Ishikawa (cell line): ENCODE data around the gene ZNF268.

Source experiments
- CEBPB ChIP-seq: IDR thresholded peaks from 2 replicates; pipeline ENCODE4 v1.6.1; 2012
- CREB1 ChIP-seq: IDR thresholded peaks from 2 replicates; pipeline ENCODE4 v1.6.1; 2012; ENCODE audit warnings: low read depth
- EP300 ChIP-seq: IDR thresholded peaks from 2 replicates; pipeline ENCODE4 v1.6.1; 2012; ENCODE audit warnings: borderline replicate concordance
- NFIC ChIP-seq: IDR thresholded peaks from 2 replicates; pipeline ENCODE4 v1.6.1; 2012
- RAD21 ChIP-seq: IDR thresholded peaks from 2 replicates; pipeline ENCODE4 v1.6.1; 2012; ENCODE audit warnings: low read depth
- TAF1 ChIP-seq: IDR thresholded peaks from 2 replicates; pipeline ENCODE4 v1.6.1; 2012; ENCODE audit warnings: low read depth, mild to moderate bottlenecking
- YY1 ChIP-seq: IDR thresholded peaks from 2 replicates; pipeline ENCODE4 v1.6.1; 2012; ENCODE audit warnings: low read depth
- TF ChIP-seq, protein P1 (sequence below): IDR thresholded peaks from 2 replicates; pipeline ENCODE4 v1.6.1; 2012; ENCODE audit warnings: low read depth, mild to moderate bottlenecking

GRCh38 chr12:133233006-133233405 lies 51.7 kb downstream of the ZNF268 start:
- TF ChIP-seq EP300 (no peak), RAD21 (no peak), CREB1 (no peak), YY1 (no peak), NFIC (no peak), TAF1 (no peak), CEBPB (no peak)
- TF ChIP-seq, protein P1, sequence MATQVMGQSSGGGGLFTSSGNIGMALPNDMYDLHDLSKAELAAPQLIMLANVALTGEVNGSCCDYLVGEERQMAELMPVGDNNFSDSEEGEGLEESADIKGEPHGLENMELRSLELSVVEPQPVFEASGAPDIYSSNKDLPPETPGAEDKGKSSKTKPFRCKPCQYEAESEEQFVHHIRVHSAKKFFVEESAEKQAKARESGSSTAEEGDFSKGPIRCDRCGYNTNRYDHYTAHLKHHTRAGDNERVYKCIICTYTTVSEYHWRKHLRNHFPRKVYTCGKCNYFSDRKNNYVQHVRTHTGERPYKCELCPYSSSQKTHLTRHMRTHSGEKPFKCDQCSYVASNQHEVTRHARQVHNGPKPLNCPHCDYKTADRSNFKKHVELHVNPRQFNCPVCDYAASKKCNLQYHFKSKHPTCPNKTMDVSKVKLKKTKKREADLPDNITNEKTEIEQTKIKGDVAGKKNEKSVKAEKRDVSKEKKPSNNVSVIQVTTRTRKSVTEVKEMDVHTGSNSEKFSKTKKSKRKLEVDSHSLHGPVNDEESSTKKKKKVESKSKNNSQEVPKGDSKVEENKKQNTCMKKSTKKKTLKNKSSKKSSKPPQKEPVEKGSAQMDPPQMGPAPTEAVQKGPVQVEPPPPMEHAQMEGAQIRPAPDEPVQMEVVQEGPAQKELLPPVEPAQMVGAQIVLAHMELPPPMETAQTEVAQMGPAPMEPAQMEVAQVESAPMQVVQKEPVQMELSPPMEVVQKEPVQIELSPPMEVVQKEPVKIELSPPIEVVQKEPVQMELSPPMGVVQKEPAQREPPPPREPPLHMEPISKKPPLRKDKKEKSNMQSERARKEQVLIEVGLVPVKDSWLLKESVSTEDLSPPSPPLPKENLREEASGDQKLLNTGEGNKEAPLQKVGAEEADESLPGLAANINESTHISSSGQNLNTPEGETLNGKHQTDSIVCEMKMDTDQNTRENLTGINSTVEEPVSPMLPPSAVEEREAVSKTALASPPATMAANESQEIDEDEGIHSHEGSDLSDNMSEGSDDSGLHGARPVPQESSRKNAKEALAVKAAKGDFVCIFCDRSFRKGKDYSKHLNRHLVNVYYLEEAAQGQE = no peak
